Measurements from ENCODE around the gene C1QC.

GRCh38 chr1:22650089-22650693 is 6.8 kb downstream of the C1QC start:
- TF ChIP-seq, protein P1, sequence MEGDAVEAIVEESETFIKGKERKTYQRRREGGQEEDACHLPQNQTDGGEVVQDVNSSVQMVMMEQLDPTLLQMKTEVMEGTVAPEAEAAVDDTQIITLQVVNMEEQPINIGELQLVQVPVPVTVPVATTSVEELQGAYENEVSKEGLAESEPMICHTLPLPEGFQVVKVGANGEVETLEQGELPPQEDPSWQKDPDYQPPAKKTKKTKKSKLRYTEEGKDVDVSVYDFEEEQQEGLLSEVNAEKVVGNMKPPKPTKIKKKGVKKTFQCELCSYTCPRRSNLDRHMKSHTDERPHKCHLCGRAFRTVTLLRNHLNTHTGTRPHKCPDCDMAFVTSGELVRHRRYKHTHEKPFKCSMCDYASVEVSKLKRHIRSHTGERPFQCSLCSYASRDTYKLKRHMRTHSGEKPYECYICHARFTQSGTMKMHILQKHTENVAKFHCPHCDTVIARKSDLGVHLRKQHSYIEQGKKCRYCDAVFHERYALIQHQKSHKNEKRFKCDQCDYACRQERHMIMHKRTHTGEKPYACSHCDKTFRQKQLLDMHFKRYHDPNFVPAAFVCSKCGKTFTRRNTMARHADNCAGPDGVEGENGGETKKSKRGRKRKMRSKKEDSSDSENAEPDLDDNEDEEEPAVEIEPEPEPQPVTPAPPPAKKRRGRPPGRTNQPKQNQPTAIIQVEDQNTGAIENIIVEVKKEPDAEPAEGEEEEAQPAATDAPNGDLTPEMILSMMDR (IDR thresholded peaks at IDR 0.05): no peak
- no peak for TF ChIP-seq EZH2 (IDR thresholded peaks at IDR 0.05; ENCODE audit: borderline replicate concordance, insufficient read depth, low read depth, low read length, poor library complexity, severe bottlenecking)

All from B cell (primary cell).